ENCODE data around the gene CDK6. TPM values are rescaled to one million over a fixed set of nuclear protein-coding genes. Genes with fewer than 3 reads are reported as not detected.

CDK6 gene
- polyA plus RNA-seq, 3 donors = 2.6 to 4.7 (median 2.6) TPM

DNA sequence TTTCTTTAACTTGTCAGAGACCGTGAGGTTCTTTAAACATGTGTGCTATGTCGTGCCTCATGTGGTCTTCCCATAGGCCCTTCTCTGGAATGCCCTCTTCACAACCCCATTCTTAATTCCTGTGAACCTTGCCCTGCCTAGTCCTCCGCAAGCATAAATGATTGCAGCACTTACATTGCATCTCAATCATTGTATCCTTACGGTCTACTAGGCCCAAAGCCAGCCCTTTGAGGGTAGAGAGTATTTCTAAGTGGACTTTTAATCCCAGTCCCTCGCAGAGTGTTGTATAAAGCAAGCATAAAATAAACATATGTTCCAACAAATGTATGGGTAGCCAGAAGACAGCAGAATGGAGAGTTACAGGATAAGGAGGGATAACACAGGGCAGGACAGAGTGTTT, 154.0 kb downstream of the CDK6 start:
- WGBS, 3 donors = 58 to 78% (median 73%) methylated on average over 5 of the region's 5 CpGs
- no peak overlapping the region for H3K27ac ChIP-seq (ENCODE audit: low read depth, low read length)

DNA sequence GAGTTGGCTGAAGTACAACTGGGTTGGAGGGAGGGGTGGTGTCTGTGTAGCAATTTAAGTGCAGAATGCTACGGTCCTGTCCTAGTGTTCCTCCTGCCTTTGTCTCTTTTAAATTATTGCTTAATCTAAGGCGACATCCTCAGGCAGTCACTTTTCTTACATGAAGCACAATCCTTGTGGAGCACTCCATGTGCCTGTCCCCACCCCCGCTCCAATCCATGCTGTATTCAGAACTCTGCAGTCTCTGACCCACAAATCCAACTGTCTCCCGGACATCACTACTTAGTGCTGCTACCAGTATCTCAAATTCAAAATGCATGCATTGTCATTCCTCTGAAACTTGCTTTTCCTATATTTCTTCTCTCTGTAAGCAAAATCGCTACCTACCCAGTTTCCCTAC, 154.7 kb downstream of the CDK6 start:
- 67 to 89% (median 71%) methylated on average over 5 of the region's 5 CpGs for WGBS, 3 donors

GRCh38 chr7:92680442-92680841, 155.9 kb downstream of the CDK6 start:
- no peak overlapping the region for H3K27ac ChIP-seq (ENCODE audit: low read depth, low read length)
- 100% methylated on average over 1 of the region's 1 CpG for WGBS, 3 donors

More for the DNA sequence above, 154.7 kb downstream of the CDK6 start:
- H3K27ac ChIP-seq (ENCODE audit: low read depth, low read length) = no peak overlapping the region

- no peak overlapping the region for H3K27ac ChIP-seq (ENCODE audit: low read depth, low read length)
- WGBS, 3 donors = 55 to 94% (median 89%) methylated on average over 3 of the region's 3 CpGs
Observed at GRCh38 chr7:92678291-92678920, 158.0 kb downstream of the CDK6 start.

GRCh38 chr7:92674379-92674778, 162.0 kb downstream of the CDK6 start:
- no peak overlapping the region for H3K27ac ChIP-seq (ENCODE audit: low read depth, low read length)

DNA sequence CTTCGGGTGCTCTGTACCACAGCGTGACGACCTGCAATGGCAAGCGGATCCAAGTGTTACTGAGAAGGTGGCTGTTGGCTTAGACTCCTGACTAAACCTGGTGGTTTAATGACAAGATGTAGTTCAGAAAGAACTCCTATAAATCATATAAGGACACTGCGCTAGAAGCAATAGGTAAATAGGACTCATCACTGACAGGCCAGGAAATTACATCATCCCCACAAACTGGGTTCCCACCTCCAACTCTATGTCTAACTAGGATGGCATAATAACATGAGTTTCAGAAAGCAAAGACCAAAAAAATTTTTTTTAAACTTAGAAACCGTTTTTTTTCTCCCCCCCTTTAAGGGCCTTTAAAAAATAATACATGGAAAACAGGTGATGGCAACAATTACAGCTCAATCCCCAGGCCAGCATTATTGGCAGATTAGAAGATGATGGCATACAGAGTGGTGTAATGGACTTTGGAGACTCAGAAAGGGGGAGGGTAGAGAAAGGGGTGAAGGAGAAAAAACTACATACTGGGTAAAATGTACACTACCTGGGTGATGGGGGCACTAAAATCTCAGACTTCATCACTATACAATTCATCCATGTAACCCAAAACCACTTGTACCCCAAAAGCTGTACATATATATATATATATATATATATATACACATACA, 164.7 kb downstream of the CDK6 start:
- 85 to 88% (median 87%) methylated on average over 6 of the region's 6 CpGs for WGBS, 3 donors
- H3K27ac ChIP-seq (ENCODE audit: low read depth, low read length) = no peak overlapping the region

- H3K27ac ChIP-seq (ENCODE audit: low read depth, low read length) = no peak overlapping the region
- 57 to 96% (median 79%) methylated on average over 2 of the region's 2 CpGs for WGBS, 3 donors
Observed at GRCh38 chr7:92670204-92670851, 166.0 kb downstream of the CDK6 start.

- H3K27ac ChIP-seq (ENCODE audit: low read depth, low read length) = no peak overlapping the region
- 60 to 67% (median 64%) methylated on average over 3 of the region's 3 CpGs for WGBS, 3 donors
Observed at GRCh38 chr7:92669616-92670165, 166.7 kb downstream of the CDK6 start.

GRCh38 chr7:92668564-92668963, 167.8 kb downstream of the CDK6 start:
- no peak overlapping the region for H3K27ac ChIP-seq (ENCODE audit: low read depth, low read length)

GRCh38 chr7:92667816-92668535, 168.4 kb downstream of the CDK6 start:
- WGBS, 3 donors = 96% methylated on average over 6 of the region's 6 CpGs
- no peak overlapping the region for H3K27ac ChIP-seq (ENCODE audit: low read depth, low read length)

DNA sequence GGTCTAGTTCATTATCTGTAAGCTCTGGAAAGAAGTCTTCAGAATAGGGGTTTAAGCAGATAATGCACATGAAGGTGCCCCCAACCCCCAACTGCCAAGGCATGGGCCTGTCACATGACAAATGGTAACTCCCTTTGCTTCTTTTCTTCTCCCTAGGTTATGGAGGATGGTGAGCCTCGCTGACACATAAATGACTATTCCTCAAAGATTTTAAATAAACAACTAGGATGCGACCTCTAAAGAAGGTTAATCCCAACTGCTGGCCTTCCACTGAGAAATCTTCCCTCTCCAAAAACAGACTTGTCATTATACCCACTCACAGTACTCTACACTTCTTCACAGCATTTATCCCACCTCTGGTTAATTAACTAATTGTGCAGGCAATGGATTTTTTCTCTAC, 170.4 kb downstream of the CDK6 start:
- no peak overlapping the region for H3K27ac ChIP-seq (ENCODE audit: low read depth, low read length)
- 70 to 98% (median 94%) methylated on average over 2 of the region's 2 CpGs for WGBS, 3 donors

- 97 to 100% (median 98%) methylated on average over 1 of the region's 1 CpG for WGBS, 3 donors
Observed at GRCh38 chr7:92661651-92662050, 174.7 kb downstream of the CDK6 start.

GRCh38 chr7:92658671-92659070, 177.7 kb downstream of the CDK6 start:
- 89 to 94% (median 93%) methylated on average over 4 of the region's 4 CpGs for WGBS, 3 donors
- H3K27ac ChIP-seq (ENCODE audit: low read depth, low read length) = no peak overlapping the region

More at GRCh38 chr7:92661651-92662050, 174.7 kb downstream of the CDK6 start:
- no peak overlapping the region for H3K27ac ChIP-seq (ENCODE audit: low read depth, low read length)

- WGBS, 3 donors = 69 to 95% (median 69%) methylated on average over 1 of the region's 1 CpG
- H3K27ac ChIP-seq (ENCODE audit: low read depth, low read length) = no peak overlapping the region
Observed at GRCh38 chr7:92657391-92657790, 179.0 kb downstream of the CDK6 start.

DNA sequence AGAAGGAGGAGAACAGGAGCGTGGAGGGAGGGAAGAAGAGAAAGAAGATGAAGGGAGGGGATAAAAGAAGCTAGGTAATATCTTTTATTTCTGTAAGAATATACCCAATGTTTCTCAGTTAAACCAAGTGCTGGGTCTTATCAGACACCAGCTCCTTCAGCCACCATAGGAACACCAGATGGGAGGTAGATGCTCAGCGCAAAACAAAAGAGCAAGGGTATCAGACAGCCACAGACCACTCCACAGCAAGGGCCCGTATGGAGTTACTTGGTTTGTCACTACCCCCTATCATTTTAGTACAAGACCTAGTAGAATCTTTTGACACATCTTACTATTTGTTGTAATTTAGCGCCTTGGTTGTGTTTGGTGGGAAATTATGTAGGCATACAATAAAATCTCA, 180.3 kb downstream of the CDK6 start:
- 94 to 95% (median 95%) methylated on average over 4 of the region's 4 CpGs for WGBS, 3 donors
- H3K27ac ChIP-seq (ENCODE audit: low read depth, low read length) = no peak overlapping the region

GRCh38 chr7:92655346-92655884, 181.0 kb downstream of the CDK6 start:
- no peak overlapping the region for H3K27ac ChIP-seq (ENCODE audit: low read depth, low read length)
- 35 to 73% (median 57%) methylated on average over 1 of the region's 1 CpG for WGBS, 3 donors

DNA sequence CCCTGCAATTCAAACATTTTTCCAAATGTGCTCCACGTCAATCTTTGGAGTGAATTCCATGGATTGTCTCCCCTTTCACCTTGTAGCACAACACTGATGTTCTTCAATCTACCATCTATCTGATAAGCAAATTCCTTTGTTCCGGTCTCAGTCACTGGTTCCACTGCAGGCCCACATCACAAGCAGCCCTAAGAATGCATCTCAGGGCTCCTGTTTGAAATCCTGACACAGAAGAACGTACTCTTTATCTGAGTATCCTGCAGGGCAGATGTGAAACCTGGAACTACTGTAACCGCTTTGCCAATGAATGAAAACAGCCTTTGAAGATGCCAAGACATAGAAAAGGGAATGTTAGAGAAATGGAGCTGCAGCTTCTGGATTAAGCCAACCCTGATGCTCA, 183.2 kb downstream of the CDK6 start:
- WGBS, 3 donors = 91 to 94% (median 92%) methylated on average over 4 of the region's 4 CpGs
- H3K27ac ChIP-seq (ENCODE audit: low read depth, low read length) = no peak overlapping the region

DNA sequence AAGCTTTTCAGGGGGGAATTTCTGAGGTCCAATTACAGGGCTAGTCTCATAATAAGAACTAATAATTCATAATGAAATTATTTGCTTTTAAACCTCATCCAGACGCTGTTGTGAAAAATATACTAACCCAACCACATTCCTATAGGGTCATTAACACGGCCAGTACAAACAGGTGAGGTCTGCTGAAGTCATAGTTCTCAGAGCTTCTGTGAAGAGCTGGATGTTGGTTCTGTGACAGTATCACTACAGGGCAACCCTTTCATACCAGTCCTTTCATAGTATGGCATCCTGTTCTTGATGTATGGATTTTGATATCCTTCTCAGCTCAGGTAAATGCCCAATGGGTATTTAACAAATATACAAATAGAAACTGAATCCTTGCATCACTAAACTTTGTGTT, 183.8 kb downstream of the CDK6 start:
- WGBS, 3 donors = 60 to 88% (median 67%) methylated on average over 2 of the region's 2 CpGs
- no peak overlapping the region for H3K27ac ChIP-seq (ENCODE audit: low read depth, low read length)

- 72 to 89% (median 84%) methylated on average over 3 of the region's 3 CpGs for WGBS, 3 donors
- H3K27ac ChIP-seq (ENCODE audit: low read depth, low read length) = no peak overlapping the region
Observed at GRCh38 chr7:92650391-92650790, 186.0 kb downstream of the CDK6 start.
